Stimulated activated naive CD8-positive, alpha-beta T cell treated with anti-CD3 and anti-CD28 coated beads, Interleukin-15, amount 100 ng/mL, for 72 hours (primary cell): ENCODE data around the gene IRF2.
A peak's percentile ranks its signal among the peaks of the same experiment; 100 is the strongest.
"Not testable (repeated sequence)": the region's sequence is repeated elsewhere in the genome, so short reads cannot be mapped to it uniquely, and the experiment has no call there.

Experiments
- ATAC-seq: fragments of 150-1000 bp; cut with Tn5 transposase; 2 replicates; pipeline ENCODE4 v1.10.0; 2021; ENCODE audit warnings: mild to moderate bottlenecking, moderate library complexity
- DNase-seq, 2 donors: peaks; one replicate each; pipeline ENCODE4 v3.0.0; 2021 to 2022
- H3K27ac Mint-ChIP-seq, 2 donors: one replicate each; pipeline ENCODE4 v1.8.0; 2022; ENCODE audit warnings: mild to moderate bottlenecking in 2 of 2, mixed read lengths in 2 of 2, moderate library complexity in 2 of 2
- H3K27me3 Mint-ChIP-seq: one replicate; pipeline ENCODE4 v1.8.0; 2022; ENCODE audit warnings: mixed read lengths
- H3K4me1 Mint-ChIP-seq: one replicate; pipeline ENCODE4 v1.8.0; 2022; ENCODE audit warnings: mild to moderate bottlenecking, mixed read lengths
- H3K4me3 Mint-ChIP-seq, 2 donors: one replicate each; pipeline ENCODE4 v1.8.0; 2022; ENCODE audit warnings: mild to moderate bottlenecking in 2 of 2, mixed read lengths in 2 of 2, moderate library complexity in 1 of 2
- H3K9me3 Mint-ChIP-seq, 2 donors: one replicate each; pipeline ENCODE4 v1.8.0; 2022; ENCODE audit warnings: mixed read lengths in 2 of 2

The IRF2 gene

GRCh38 chr4:184355111-184355604 is 119.2 kb downstream of the IRF2 start:
- Mint-ChIP-seq H3K27me3 (no peaks in the 10 kb centered on the region), H3K4me1 (peaks cover 42% of the 10 kb centered on the region), H3K9me3 (no peaks in the 10 kb centered on the region), H3K27ac (peak overlapping the region; percentile 34 to 74), H3K4me3 (peak overlapping the region in 1 of 2 donors; percentile 35)
- ATAC-seq (peak; percentile 90), DNase-seq (peak; percentile 23 to 42)

GRCh38 chr4:184352891-184353290 is 121.5 kb downstream of the IRF2 start:
- ATAC-seq (no peak), DNase-seq (no peak)
- Mint-ChIP-seq H3K27me3 (peaks cover 8% of the 10 kb centered on the region), H3K4me1 (peaks cover 42% of the 10 kb centered on the region), H3K4me3 (no peak overlapping the region), H3K27ac (no peak overlapping the region), H3K9me3 (no peaks in the 10 kb centered on the region)

GRCh38 chr4:184351560-184352451 is 122.5 kb downstream of the IRF2 start:
- ATAC-seq (no peak), DNase-seq (no peak)
- H3K27ac Mint-ChIP-seq = no peak overlapping the region
- H3K9me3 Mint-ChIP-seq = no peaks in the 10 kb centered on the region
- peaks cover 48% of the 10 kb centered on the region for H3K4me1 Mint-ChIP-seq
- peaks cover 10% of the 10 kb centered on the region for H3K27me3 Mint-ChIP-seq
- H3K4me3 Mint-ChIP-seq = no peak overlapping the region

GRCh38 chr4:184350964-184351363 is 123.4 kb downstream of the IRF2 start:
- Mint-ChIP-seq H3K27me3 (peaks cover 15% of the 10 kb centered on the region), H3K9me3 (no peaks in the 10 kb centered on the region), H3K4me1 (peaks cover 46% of the 10 kb centered on the region), H3K4me3 (no peak overlapping the region), H3K27ac (no peak overlapping the region)
- ATAC-seq (no peak), DNase-seq (no peak)

GRCh38 chr4:184350213-184350817 is 124.0 kb downstream of the IRF2 start:
- H3K27ac Mint-ChIP-seq = no peak overlapping the region
- no peaks in the 10 kb centered on the region for H3K9me3 Mint-ChIP-seq
- DNase-seq (no peak), ATAC-seq (no peak)
- peaks cover 15% of the 10 kb centered on the region for H3K27me3 Mint-ChIP-seq
- H3K4me3 Mint-ChIP-seq = no peak overlapping the region
- H3K4me1 Mint-ChIP-seq = peaks cover 46% of the 10 kb centered on the region

GRCh38 chr4:184349283-184350039 is 124.9 kb downstream of the IRF2 start:
- Mint-ChIP-seq H3K9me3 (no peaks in the 10 kb centered on the region), H3K27me3 (peaks cover 15% of the 10 kb centered on the region)
- no peak for ATAC-seq

GRCh38 chr4:184348311-184349233 is 125.8 kb downstream of the IRF2 start:
- Mint-ChIP-seq H3K9me3 (no peaks in the 10 kb centered on the region), H3K27ac (no peak overlapping the region), H3K27me3 (peaks cover 15% of the 10 kb centered on the region), H3K4me3 (no peak overlapping the region), H3K4me1 (peaks cover 48% of the 10 kb centered on the region)
- ATAC-seq (no peak), DNase-seq (no peak)

More at GRCh38 chr4:184349283-184350039, 124.9 kb downstream of the IRF2 start:
- Mint-ChIP-seq H3K4me3 (no peak overlapping the region), H3K27ac (peak overlapping the region; percentile 60 to 79), H3K4me1 (peaks cover 46% of the 10 kb centered on the region)
- DNase-seq = no peak

DNA sequence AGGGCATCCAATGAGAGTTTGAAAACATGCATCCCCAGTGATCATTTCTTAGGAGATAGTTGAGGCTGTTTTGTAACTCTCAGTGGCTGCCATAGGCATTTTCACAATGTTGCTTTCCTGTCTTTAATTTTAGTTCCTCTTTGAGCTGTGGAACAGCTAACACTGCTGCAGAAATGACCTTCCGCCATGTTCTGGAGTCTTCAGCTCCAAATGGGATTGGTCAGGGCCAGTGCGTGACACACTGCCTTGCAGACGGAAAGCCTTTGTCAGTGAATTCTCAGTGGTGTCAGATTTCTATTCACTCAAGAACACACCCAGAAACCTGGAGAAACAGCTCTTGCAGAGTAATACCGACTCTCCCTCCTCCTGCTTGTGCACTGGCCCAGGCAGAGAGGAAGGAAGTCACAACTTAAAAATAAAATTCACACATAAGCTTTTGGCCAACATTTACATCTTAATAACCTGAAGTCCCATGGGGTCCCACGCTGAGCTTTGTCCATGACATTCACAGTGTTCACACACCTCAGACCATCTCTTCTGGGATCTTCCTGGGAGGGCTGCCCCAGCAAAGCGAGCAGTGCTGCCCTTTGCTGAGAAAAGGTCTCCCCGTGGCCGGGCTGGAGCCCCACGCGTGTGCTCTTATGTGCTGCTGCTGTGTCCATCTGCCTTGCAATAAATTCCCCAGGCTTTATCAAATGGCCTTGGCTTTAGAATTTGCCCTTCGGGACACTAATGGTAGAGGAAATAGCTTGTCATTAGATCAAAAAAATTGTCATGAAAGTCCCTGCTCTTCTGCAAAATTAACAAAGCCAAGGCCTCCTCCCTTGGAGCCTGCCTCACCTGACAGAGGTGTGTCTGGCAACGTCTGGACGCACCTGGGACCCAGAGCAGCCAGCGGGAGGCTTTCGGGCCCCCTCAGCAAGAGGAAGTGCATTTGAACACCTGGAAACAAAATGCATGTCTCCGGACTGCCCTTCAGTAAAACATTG is 126.8 kb downstream of the IRF2 start:
- no peak for ATAC-seq
- Mint-ChIP-seq H3K4me3 (no peak overlapping the region), H3K9me3 (no peaks in the 10 kb centered on the region), H3K4me1 (peaks cover 49% of the 10 kb centered on the region), H3K27ac (no peak overlapping the region), H3K27me3 (peaks cover 15% of the 10 kb centered on the region)
- DNase-seq = no peak

- Mint-ChIP-seq H3K4me3 (no peak overlapping the region), H3K27me3 (peaks cover 15% of the 10 kb centered on the region), H3K4me1 (peaks cover 55% of the 10 kb centered on the region), H3K27ac (no peak overlapping the region), H3K9me3 (no peaks in the 10 kb centered on the region)
- no peak for ATAC-seq
- DNase-seq = no peak
Measured at GRCh38 chr4:184346682-184347081, 127.7 kb downstream of the IRF2 start.

DNA sequence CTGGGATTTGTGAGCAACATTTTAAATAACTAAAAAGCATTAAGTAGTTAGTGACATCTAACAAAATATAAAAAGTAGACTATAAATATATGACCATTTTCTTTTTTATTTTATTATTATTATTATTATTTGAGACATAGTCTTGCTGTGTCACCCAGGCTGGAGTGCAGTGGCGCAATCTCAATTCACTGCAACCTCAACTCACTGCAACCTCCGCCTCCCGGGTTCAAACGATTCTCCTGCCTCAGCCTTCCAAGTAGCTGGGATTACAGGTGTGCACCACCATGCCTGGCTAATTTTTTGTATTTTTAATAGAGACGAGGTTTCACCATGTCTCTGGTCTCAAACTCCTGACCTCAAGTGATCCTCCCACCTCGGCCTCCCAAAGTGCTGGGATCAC is 128.1 kb downstream of the IRF2 start:
- H3K27ac Mint-ChIP-seq, H3K4me3 Mint-ChIP-seq, H3K9me3 Mint-ChIP-seq, DNase-seq, ATAC-seq: not testable (repeated sequence)
- Mint-ChIP-seq H3K27me3 (peaks cover 15% of the 10 kb centered on the region), H3K4me1 (peaks cover 59% of the 10 kb centered on the region)

DNA sequence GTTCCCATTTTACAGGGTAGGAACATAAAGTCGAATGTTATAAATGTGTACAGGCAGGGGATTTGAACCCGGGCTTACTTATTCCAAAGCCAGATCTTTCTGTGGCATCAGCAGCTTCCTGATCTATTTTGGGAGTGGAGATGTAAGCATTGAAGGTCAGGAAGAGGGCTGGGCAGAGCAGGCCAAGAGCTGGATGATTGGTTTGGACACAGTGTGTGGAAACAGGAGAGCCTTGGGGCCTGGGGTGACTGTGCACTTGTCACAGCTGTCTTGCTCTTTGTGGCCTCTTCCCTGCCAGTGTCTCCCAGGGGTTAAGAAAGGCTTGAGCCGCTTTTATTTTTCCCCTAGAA is 128.8 kb downstream of the IRF2 start:
- Mint-ChIP-seq H3K4me3 (no peak overlapping the region), H3K27me3 (peaks cover 15% of the 10 kb centered on the region), H3K9me3 (no peaks in the 10 kb centered on the region), H3K27ac (no peak overlapping the region), H3K4me1 (peaks cover 66% of the 10 kb centered on the region)
- no peak for ATAC-seq
- no peak for DNase-seq

DNA sequence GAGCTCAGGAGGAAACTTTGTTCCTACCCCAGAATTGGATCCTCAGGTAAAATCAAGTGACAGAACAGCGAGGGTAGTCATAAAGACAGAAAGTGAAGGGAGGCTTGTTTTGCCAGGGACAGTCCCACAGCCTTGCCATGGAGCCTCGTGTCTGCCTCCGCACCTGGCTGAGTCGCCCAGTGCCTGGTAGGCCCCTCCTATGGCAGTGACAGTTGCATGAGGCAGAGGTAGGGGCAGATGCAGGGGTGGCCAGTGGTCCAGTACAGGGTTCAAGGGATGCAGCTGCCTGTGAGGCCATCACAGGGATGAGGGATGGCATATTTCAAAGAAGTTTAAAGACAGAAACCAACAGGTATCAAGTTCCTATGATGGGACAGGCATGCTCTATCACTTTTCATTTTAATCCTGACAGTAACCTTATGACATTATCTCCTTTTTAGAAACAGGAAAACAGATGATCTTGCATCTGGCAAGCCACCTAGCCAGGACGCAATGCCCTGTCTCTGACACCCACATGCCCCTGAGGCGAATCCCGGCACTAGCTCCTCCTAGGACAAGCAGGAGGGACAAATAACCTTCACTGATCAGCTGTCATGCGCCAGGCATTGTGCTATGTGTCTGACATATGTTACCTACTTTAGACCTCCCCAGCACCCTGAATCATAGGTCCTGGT is 129.3 kb downstream of the IRF2 start:
- H3K4me1 Mint-ChIP-seq = peaks cover 66% of the 10 kb centered on the region
- H3K27me3 Mint-ChIP-seq = peaks cover 15% of the 10 kb centered on the region
- ATAC-seq (peak; percentile 38), DNase-seq (no peak)
- peak overlapping the region in 1 of 2 donors; percentile 23 for H3K27ac Mint-ChIP-seq
- H3K4me3 Mint-ChIP-seq = peak overlapping the region in 1 of 2 donors; percentile 76
- H3K9me3 Mint-ChIP-seq = no peaks in the 10 kb centered on the region

DNA sequence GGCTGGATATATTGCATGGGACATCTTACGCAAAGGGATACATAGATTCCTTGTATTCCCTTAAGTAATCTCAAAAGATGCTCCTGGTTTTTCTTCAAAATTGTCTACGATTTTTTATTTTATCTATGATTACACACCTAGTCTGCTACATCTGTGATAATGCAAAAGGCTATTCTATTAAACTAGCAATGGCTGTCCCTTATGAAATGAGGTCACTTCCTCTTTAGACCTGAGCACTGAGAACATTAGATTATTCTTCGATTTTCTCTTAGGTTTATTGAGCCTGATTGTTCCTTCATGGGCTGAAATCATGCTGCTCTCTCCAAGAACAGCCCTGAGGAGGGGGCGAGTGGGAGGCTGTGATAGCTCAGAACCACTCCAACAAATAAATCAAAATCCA is 129.9 kb downstream of the IRF2 start:
- no peak for ATAC-seq
- H3K9me3 Mint-ChIP-seq = no peaks in the 10 kb centered on the region
- H3K27ac Mint-ChIP-seq = peak overlapping the region; percentile 23 to 77
- no peak for DNase-seq
- peak overlapping the region; percentile 76 to 81 for H3K4me3 Mint-ChIP-seq
- H3K27me3 Mint-ChIP-seq = peaks cover 15% of the 10 kb centered on the region
- H3K4me1 Mint-ChIP-seq = peaks cover 67% of the 10 kb centered on the region
